ENCODE results near the gene LAG3. TPM values are rescaled to one million over a fixed set of nuclear protein-coding genes. Genes with fewer than 3 reads are reported as not detected.

LAG3 gene
- total RNA-seq, 1 experiment from 2014 or later, result 2.6 TPM

DNA sequence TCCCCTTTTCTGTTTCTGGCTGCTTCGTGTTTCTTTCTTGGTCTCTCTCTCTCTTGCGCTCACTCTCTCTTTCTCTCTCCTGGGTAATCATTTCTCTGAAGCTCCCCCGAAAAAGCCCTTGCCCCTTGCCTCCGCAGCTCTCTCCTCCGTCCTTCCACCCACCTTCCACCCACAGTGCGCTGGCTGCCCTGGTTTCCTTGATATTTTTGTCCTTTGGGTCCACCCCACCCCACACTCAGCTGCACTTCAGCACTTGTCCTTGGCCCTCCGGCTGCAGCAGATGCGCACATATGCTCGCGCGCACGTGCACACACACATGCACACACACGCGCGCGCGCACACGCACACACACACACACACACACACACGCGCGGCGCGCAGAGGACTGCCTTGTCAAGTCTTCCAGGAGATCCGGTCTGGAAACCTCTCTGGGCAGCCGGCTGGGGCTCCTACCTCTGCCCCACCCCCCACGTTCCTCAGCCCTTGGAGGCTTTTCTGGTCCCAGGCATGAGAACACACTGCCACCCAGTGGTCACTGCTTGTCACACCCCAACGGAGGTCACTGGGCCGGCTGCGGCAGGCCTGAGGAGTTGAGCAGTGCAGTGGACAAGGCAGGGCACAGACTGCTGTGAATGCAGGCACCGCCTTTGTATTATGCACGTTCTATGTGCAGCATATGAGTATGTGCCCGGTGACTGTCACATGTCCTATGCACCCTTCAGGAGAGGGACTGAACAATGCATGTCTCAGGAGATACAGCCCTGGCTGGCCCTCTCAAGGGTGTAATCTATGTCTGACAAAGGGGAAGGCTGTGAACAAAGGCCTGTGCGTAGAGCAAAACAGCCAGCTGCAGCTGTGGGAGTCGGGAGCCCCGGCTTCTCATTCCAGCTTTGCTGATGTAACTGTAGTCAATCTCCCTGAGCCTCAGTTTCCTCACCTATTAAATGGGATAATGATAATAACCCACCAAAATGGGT lies 6.5 kb downstream of the LAG3 start (continued):
- TF ChIP-seq ATF2 (CRISPR knock-in tag; IDR thresholded peaks at IDR 0.05; ENCODE audit: borderline replicate concordance, low read depth) (no peak), RELA (CRISPR knock-in tag; IDR thresholded peaks at IDR 0.05; ENCODE audit: borderline replicate concordance) (no peak), ZNF121 (CRISPR knock-in tag; IDR thresholded peaks at IDR 0.05) (no peak), GTF2I (CRISPR knock-in tag; conservative IDR thresholded peaks at IDR 0.05) (no peak), FOXP1 (CRISPR knock-in tag; IDR thresholded peaks at IDR 0.05; ENCODE audit: borderline replicate concordance) (peak; percentile 45; the same call in 1 of the 2 replicates), CREM (CRISPR knock-in tag; IDR thresholded peaks at IDR 0.05) (peak; percentile 57; the same call in 1 of the 2 replicates), ZNF138 (CRISPR knock-in tag; conservative IDR thresholded peaks at IDR 0.05) (peak; percentile 89), MLX (CRISPR knock-in tag; IDR thresholded peaks at IDR 0.05) (0 out of 2 replicates have a peak, but pooled peaks have one; percentile 34), JUN (CRISPR knock-in tag; IDR thresholded peaks at IDR 0.05) (no peak), HMGA2 (CRISPR knock-in tag; IDR thresholded peaks at IDR 0.05) (no peak; the same call in 1 of the 2 replicates), ZBTB43 (CRISPR knock-in tag; IDR thresholded peaks at IDR 0.05) (peak; percentile 96), SOX15 (CRISPR knock-in tag; IDR thresholded peaks at IDR 0.05) (no peak), FOXJ3 (CRISPR knock-in tag; IDR thresholded peaks at IDR 0.05; ENCODE audit: borderline replicate concordance) (no peak), ZNF317 (CRISPR knock-in tag; IDR thresholded peaks at IDR 0.05; ENCODE audit: borderline replicate concordance, low read depth) (no peak), FOXP4 (CRISPR knock-in tag; IDR thresholded peaks at IDR 0.05) (no peak; the same call in 1 of the 2 replicates), ZNF532 (CRISPR knock-in tag; IDR thresholded peaks at IDR 0.05; ENCODE audit: borderline replicate concordance) (no peak)
- TF ChIP-seq, protein P1, sequence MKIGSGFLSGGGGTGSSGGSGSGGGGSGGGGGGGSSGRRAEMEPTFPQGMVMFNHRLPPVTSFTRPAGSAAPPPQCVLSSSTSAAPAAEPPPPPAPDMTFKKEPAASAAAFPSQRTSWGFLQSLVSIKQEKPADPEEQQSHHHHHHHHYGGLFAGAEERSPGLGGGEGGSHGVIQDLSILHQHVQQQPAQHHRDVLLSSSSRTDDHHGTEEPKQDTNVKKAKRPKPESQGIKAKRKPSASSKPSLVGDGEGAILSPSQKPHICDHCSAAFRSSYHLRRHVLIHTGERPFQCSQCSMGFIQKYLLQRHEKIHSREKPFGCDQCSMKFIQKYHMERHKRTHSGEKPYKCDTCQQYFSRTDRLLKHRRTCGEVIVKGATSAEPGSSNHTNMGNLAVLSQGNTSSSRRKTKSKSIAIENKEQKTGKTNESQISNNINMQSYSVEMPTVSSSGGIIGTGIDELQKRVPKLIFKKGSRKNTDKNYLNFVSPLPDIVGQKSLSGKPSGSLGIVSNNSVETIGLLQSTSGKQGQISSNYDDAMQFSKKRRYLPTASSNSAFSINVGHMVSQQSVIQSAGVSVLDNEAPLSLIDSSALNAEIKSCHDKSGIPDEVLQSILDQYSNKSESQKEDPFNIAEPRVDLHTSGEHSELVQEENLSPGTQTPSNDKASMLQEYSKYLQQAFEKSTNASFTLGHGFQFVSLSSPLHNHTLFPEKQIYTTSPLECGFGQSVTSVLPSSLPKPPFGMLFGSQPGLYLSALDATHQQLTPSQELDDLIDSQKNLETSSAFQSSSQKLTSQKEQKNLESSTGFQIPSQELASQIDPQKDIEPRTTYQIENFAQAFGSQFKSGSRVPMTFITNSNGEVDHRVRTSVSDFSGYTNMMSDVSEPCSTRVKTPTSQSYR (CRISPR knock-in tag; IDR thresholded peaks at IDR 0.05), result peak; percentile 94
- TF ChIP-seq, protein P2, sequence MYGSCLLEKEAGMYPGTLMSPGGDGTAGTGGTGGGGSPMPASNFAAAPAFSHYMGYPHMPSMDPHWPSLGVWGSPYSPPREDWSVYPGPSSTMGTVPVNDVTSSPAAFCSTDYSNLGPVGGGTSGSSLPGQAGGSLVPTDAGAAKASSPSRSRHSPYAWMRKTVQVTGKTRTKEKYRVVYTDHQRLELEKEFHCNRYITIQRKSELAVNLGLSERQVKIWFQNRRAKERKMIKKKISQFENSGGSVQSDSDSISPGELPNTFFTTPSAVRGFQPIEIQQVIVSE (CRISPR knock-in tag; IDR thresholded peaks at IDR 0.05; ENCODE audit: borderline replicate concordance), result no peak; the same call in 1 of the 2 replicates
